Activated CD4-positive, alpha-beta T cell treated with anti-CD3 and anti-CD28 coated beads, Interleukin-2, amount 10 ng/mL, durations not matched to agents 24 days and 14 days (primary cell): ENCODE results near the gene SIPA1L3. TPM values are rescaled to one million over a fixed set of nuclear protein-coding genes. Genes with fewer than 3 reads are reported as not detected.

Experiments
- DNase-seq: peaks from one replicate; pipeline ENCODE4 v3.0.0; 2022
- H3K27ac Mint-ChIP-seq: one replicate; pipeline ENCODE4 v1.8.0; 2022; ENCODE audit warnings: mild to moderate bottlenecking, mixed read lengths
- H3K27me3 Mint-ChIP-seq: one replicate; pipeline ENCODE4 v1.8.0; 2022; ENCODE audit warnings: mixed read lengths
- H3K36me3 Mint-ChIP-seq: one replicate; pipeline ENCODE4 v1.8.0; 2022; ENCODE audit warnings: low read depth, mild to moderate bottlenecking, mixed read lengths
- H3K4me1 Mint-ChIP-seq: one replicate; pipeline ENCODE4 v1.8.0; 2021; ENCODE audit warnings: mixed read lengths
- H3K4me3 Mint-ChIP-seq: one replicate; pipeline ENCODE4 v1.8.0; 2022; ENCODE audit warnings: mild to moderate bottlenecking, moderate library complexity, mixed read lengths
- H3K9me3 Mint-ChIP-seq: one replicate; pipeline ENCODE4 v1.8.0; 2021; ENCODE audit warnings: mixed read lengths
- intact Hi-C: fragments of 100-400 bp; cut with micrococcal nuclease; formaldehyde crosslinking; loops from one replicate; pipeline ENCODE4 v1.15.1; 2023
- total RNA-seq: library from RNA; stranded (reverse); gene quantifications from 2 replicates; pipeline ENCODE4 v1.2.3, GENCODE V29; 2022

The SIPA1L3 gene
- total RNA-seq, 1 donor from 2014 or later = 15.4 TPM

- H3K9me3 Mint-ChIP-seq = no peaks in the 10 kb centered on the region
- H3K4me3 Mint-ChIP-seq = no peak overlapping the region
- peaks cover 6% of the 10 kb centered on the region for H3K4me1 Mint-ChIP-seq
- no peaks in the 10 kb centered on the region for H3K27me3 Mint-ChIP-seq
- intact Hi-C loops = no loop called here
- H3K36me3 Mint-ChIP-seq = peaks cover 3% of the 10 kb centered on the region
- DNase-seq = peak; percentile 74
- no peak overlapping the region for H3K27ac Mint-ChIP-seq
These were observed 227.6 kb downstream of the SIPA1L3 start for GRCh38 chr19:38134540-38135149.

- peaks cover 6% of the 10 kb centered on the region for H3K4me1 Mint-ChIP-seq
- no peak overlapping the region for H3K4me3 Mint-ChIP-seq
- no peak for DNase-seq
- no peaks in the 10 kb centered on the region for H3K27me3 Mint-ChIP-seq
- no peak overlapping the region for H3K27ac Mint-ChIP-seq
- peaks cover 3% of the 10 kb centered on the region for H3K36me3 Mint-ChIP-seq
- intact Hi-C loops = no loop called here
- H3K9me3 Mint-ChIP-seq = no peaks in the 10 kb centered on the region
These were observed 228.4 kb downstream of the SIPA1L3 start for GRCh38 chr19:38135150-38135998.

GRCh38 chr19:38139122-38139521, 232.1 kb downstream of the SIPA1L3 start:
- intact Hi-C loops = no loop called here
- H3K9me3 Mint-ChIP-seq = no peaks in the 10 kb centered on the region

GRCh38 chr19:38141108-38141507, 234.1 kb downstream of the SIPA1L3 start:
- peaks cover 6% of the 10 kb centered on the region for H3K4me1 Mint-ChIP-seq

More at GRCh38 chr19:38139122-38139521, 232.1 kb downstream of the SIPA1L3 start:
- H3K27me3 Mint-ChIP-seq = no peaks in the 10 kb centered on the region
- DNase-seq = no peak
- H3K36me3 Mint-ChIP-seq = peaks cover 3% of the 10 kb centered on the region
- no peak overlapping the region for H3K27ac Mint-ChIP-seq
- peaks cover 6% of the 10 kb centered on the region for H3K4me1 Mint-ChIP-seq
- no peak overlapping the region for H3K4me3 Mint-ChIP-seq

GRCh38 chr19:38142176-38143035, 235.4 kb downstream of the SIPA1L3 start:
- no peak overlapping the region for H3K27ac Mint-ChIP-seq
- H3K9me3 Mint-ChIP-seq = no peaks in the 10 kb centered on the region
- intact Hi-C loops = loop anchor here (5.0 to 10.0 kb wide), 2 partner anchors 82 to 235 kb away; partner anchors contain the start of genes DPF1, SIPA1L3 and WDR87
- no peaks in the 10 kb centered on the region for H3K27me3 Mint-ChIP-seq
- peaks cover 6% of the 10 kb centered on the region for H3K4me1 Mint-ChIP-seq
- peaks cover 3% of the 10 kb centered on the region for H3K36me3 Mint-ChIP-seq
- DNase-seq = peak; percentile 77
- H3K4me3 Mint-ChIP-seq = no peak overlapping the region

More at GRCh38 chr19:38141108-38141507, 234.1 kb downstream of the SIPA1L3 start:
- DNase-seq = no peak
- no peak overlapping the region for H3K27ac Mint-ChIP-seq
- no peaks in the 10 kb centered on the region for H3K9me3 Mint-ChIP-seq
- H3K36me3 Mint-ChIP-seq = peaks cover 3% of the 10 kb centered on the region
- intact Hi-C loops = loop anchor here (5.0 to 10.0 kb wide), 2 partner anchors 84 to 234 kb away; partner anchors contain the start of genes DPF1, SIPA1L3 and WDR87
- H3K4me3 Mint-ChIP-seq = no peak overlapping the region
- no peaks in the 10 kb centered on the region for H3K27me3 Mint-ChIP-seq

GRCh38 chr19:38143847-38144246, 236.8 kb downstream of the SIPA1L3 start:
- H3K36me3 Mint-ChIP-seq = peaks cover 3% of the 10 kb centered on the region
- no peak overlapping the region for H3K27ac Mint-ChIP-seq
- H3K4me1 Mint-ChIP-seq = peaks cover 6% of the 10 kb centered on the region
- intact Hi-C loops = loop anchor here (5.0 to 10.0 kb wide), 2 partner anchors 81 to 237 kb away; partner anchors contain the start of genes DPF1, SIPA1L3 and WDR87
- no peaks in the 10 kb centered on the region for H3K27me3 Mint-ChIP-seq
- H3K4me3 Mint-ChIP-seq = no peak overlapping the region
- no peak for DNase-seq
- no peaks in the 10 kb centered on the region for H3K9me3 Mint-ChIP-seq

- Mint-ChIP-seq H3K4me3 (no peak overlapping the region), H3K9me3 (no peaks in the 10 kb centered on the region), H3K27me3 (no peaks in the 10 kb centered on the region), H3K36me3 (peaks cover 3% of the 10 kb centered on the region), H3K27ac (no peak overlapping the region), H3K4me1 (peaks cover 4% of the 10 kb centered on the region)
- no peak for DNase-seq
- intact Hi-C loops = loop anchor here (5.0 to 10.0 kb wide), 2 partner anchors 80 to 237 kb away; partner anchors contain the start of genes DPF1, SIPA1L3 and WDR87
These were observed 237.7 kb downstream of the SIPA1L3 start for GRCh38 chr19:38144667-38145066.

GRCh38 chr19:38145623-38146022, 238.6 kb downstream of the SIPA1L3 start:
- Mint-ChIP-seq H3K9me3 (no peaks in the 10 kb centered on the region), H3K27me3 (no peaks in the 10 kb centered on the region), H3K36me3 (peaks cover 3% of the 10 kb centered on the region), H3K4me1 (peaks cover 4% of the 10 kb centered on the region), H3K4me3 (no peak overlapping the region), H3K27ac (no peak overlapping the region)
- DNase-seq = no peak
- intact Hi-C loops = loop anchor here (10.0 kb wide), 1 partner anchor 79 kb away; the partner anchor contains the start of gene DPF1

GRCh38 chr19:38148337-38148736, 241.3 kb downstream of the SIPA1L3 start:
- Mint-ChIP-seq H3K4me3 (no peak overlapping the region), H3K27ac (no peak overlapping the region), H3K36me3 (peaks cover 5% of the 10 kb centered on the region), H3K9me3 (no peaks in the 10 kb centered on the region), H3K27me3 (no peaks in the 10 kb centered on the region), H3K4me1 (no peaks in the 10 kb centered on the region)
- no peak for DNase-seq
- intact Hi-C loops = loop anchor here (10.0 kb wide), 1 partner anchor 76 kb away; the partner anchor contains the start of gene DPF1

- H3K4me1 Mint-ChIP-seq = no peaks in the 10 kb centered on the region
- H3K36me3 Mint-ChIP-seq = peaks cover 3% of the 10 kb centered on the region
- no peak overlapping the region for H3K4me3 Mint-ChIP-seq
- DNase-seq = no peak
- intact Hi-C loops = loop anchor here (10.0 kb wide), 1 partner anchor 75 kb away; the partner anchor contains the start of gene DPF1
- no peaks in the 10 kb centered on the region for H3K9me3 Mint-ChIP-seq
- no peak overlapping the region for H3K27ac Mint-ChIP-seq
- H3K27me3 Mint-ChIP-seq = no peaks in the 10 kb centered on the region
These were observed 242.7 kb downstream of the SIPA1L3 start for GRCh38 chr19:38149661-38150061.

GRCh38 chr19:38151242-38151641, 244.2 kb downstream of the SIPA1L3 start:
- Mint-ChIP-seq H3K4me1 (no peaks in the 10 kb centered on the region), H3K27ac (no peak overlapping the region), H3K9me3 (no peaks in the 10 kb centered on the region), H3K4me3 (no peak overlapping the region), H3K27me3 (no peaks in the 10 kb centered on the region), H3K36me3 (peaks cover 3% of the 10 kb centered on the region)
- no peak for DNase-seq
- intact Hi-C loops = no loop called here

GRCh38 chr19:38152461-38153379, 245.7 kb downstream of the SIPA1L3 start:
- no peaks in the 10 kb centered on the region for H3K27me3 Mint-ChIP-seq
- H3K4me3 Mint-ChIP-seq = no peak overlapping the region
- DNase-seq = no peak
- intact Hi-C loops = no loop called here
- H3K27ac Mint-ChIP-seq = no peak overlapping the region
- H3K9me3 Mint-ChIP-seq = no peaks in the 10 kb centered on the region
- no peaks in the 10 kb centered on the region for H3K4me1 Mint-ChIP-seq
- peaks cover 3% of the 10 kb centered on the region for H3K36me3 Mint-ChIP-seq
